ENCODE measurements around the gene PEF1. TPM values are rescaled to one million over a fixed set of nuclear protein-coding genes. Genes with fewer than 3 reads are reported as not detected.

The PEF1 gene
- total and polyA plus RNA-seq, 2 of the 8 experiments (the other 6 are each of a cell fraction or from before 2014, with no cell fraction given): 35.2 to 69.2 TPM

GRCh38 chr1:31615939-31616338 lies 28.7 kb downstream of the PEF1 start:
- Histone ChIP-seq H3K56ac (replicated peaks; ENCODE audit: insufficient read length, low read depth, low read length) (no peak overlapping the region), H4K8ac (ENCODE audit: extremely low read depth, insufficient read depth, low read length) (no peak overlapping the region), H2BK15ac (ENCODE audit: low read length) (no peak overlapping the region), H2BK120ac (replicated peaks; ENCODE audit: low read depth, low read length) (no peak overlapping the region), H3K23ac (ENCODE audit: insufficient read length) (no peak overlapping the region), H2AFZ (ENCODE audit: low read length) (no peak overlapping the region), H3K4me2 (ENCODE audit: insufficient read depth in 1 of 2, low read depth in 2 of 2, low read length in 2 of 2) (no peak overlapping the region), H2AK5ac (ENCODE audit: low read depth, low read length) (peak overlapping the region; percentile 45; the same call in 1 of the 2 replicates), H4K5ac (ENCODE audit: insufficient read length, low read depth, low read length) (no peak overlapping the region), H3K9ac (replicated peaks in 1 of 4; ENCODE audit: extremely low read depth in 1 of 4, low read depth in 3 of 4, low read length in 3 of 4) (no peak overlapping the region), H3K79me2 (ENCODE audit: control insufficient read depth in 1 of 2, insufficient read depth in 2 of 2, low read length in 2 of 2) (no peaks in the 10 kb centered on the region), H2BK12ac (ENCODE audit: low read depth, low read length) (0 out of 2 replicates have a peak overlapping the region, but pooled peaks have one; percentile 33), H3K36me3 (ENCODE audit: control insufficient read depth in 2 of 4, insufficient read depth in 4 of 4, low read length in 3 of 4) (no peaks in the 10 kb centered on the region), H3K4me1 (replicated peaks in 1 of 4; ENCODE audit: control insufficient read depth in 3 of 4, insufficient read depth in 4 of 4, low read length in 3 of 4) (peaks cover 2 to 11% (median 7%) of the 10 kb centered on the region in 4 experiments; a peak in 5 of 7 replicates), H3K9me3 (ENCODE audit: insufficient read depth in 2 of 2, low read depth in 1 of 2, low read length in 1 of 2) (no peaks in the 10 kb centered on the region), H3K27ac (ENCODE audit: low read depth, low read length) (no peak overlapping the region), H3K79me1 (ENCODE audit: low read depth, low read length) (no peaks in the 10 kb centered on the region), H3K27me3 (replicated peaks in 1 of 4; ENCODE audit: control insufficient read depth in 3 of 4, extremely low read depth in 1 of 4, insufficient read depth in 3 of 4, low read length in 3 of 4) (peaks cover 6 to 22% (median 16%) of the 10 kb centered on the region in 4 experiments), H4K91ac (replicated peaks; ENCODE audit: insufficient read length, low read length) (no peak overlapping the region), H3K4me3 (ENCODE audit: extremely low read depth in 1 of 4, insufficient read depth in 2 of 4, low read depth in 3 of 4, low read length in 4 of 4) (no peak overlapping the region), H3K14ac (ENCODE audit: insufficient read length) (no peak overlapping the region), H2BK20ac (ENCODE audit: low read length) (0 out of 2 replicates have a peak overlapping the region, but pooled peaks have one; percentile 11), H3K23me2 (ENCODE audit: low read depth, low read length) (peaks cover 8% of the 10 kb centered on the region; the same call in 1 of the 2 replicates), H2BK5ac (ENCODE audit: low read depth, low read length) (no peak overlapping the region), H3K18ac (ENCODE audit: extremely low read depth, low read length) (no peak overlapping the region), H3K4ac (replicated peaks; ENCODE audit: insufficient read length, low read depth, low read length) (no peak overlapping the region), H4K20me1 (replicated peaks in 1 of 2; ENCODE audit: control insufficient read depth in 1 of 2, insufficient read depth in 2 of 2, low read length in 2 of 2) (no peaks in the 10 kb centered on the region)
- TF ChIP-seq MAFK (IDR thresholded peaks at IDR 0.05; ENCODE audit: low read depth, low read length) (no peak), EP300 (IDR thresholded peaks at IDR 0.05; ENCODE audit: borderline replicate concordance in 1 of 2, low read depth in 2 of 2, low read length in 2 of 2) (no peak), FOSL1 (IDR thresholded peaks at IDR 0.05; ENCODE audit: insufficient read depth, low read depth, low read length) (no peak), POLR2AphosphoS5 (IDR thresholded peaks at IDR 0.05; ENCODE audit: low read depth, low read length) (no peak), HDAC6 (IDR thresholded peaks at IDR 0.05; ENCODE audit: low read depth, low read length) (no peak), BCL11A (IDR thresholded peaks at IDR 0.05; ENCODE audit: low read depth in 2 of 2, low read length in 2 of 2) (no peak), KDM5A (IDR thresholded peaks at IDR 0.05; ENCODE audit: low read length) (no peak), ASH2L (IDR thresholded peaks at IDR 0.05; ENCODE audit: low read length) (no peak), RNF2 (IDR thresholded peaks at IDR 0.05; ENCODE audit: borderline replicate concordance, low read depth, low read length, missing control alignments, poor library complexity, severe bottlenecking) (no peak), YY1 (IDR thresholded peaks at IDR 0.05; ENCODE audit: low read depth, low read length) (no peak), CHD2 (IDR thresholded peaks at IDR 0.05; ENCODE audit: low read length) (no peak)
- TF ChIP-seq, protein P1, sequence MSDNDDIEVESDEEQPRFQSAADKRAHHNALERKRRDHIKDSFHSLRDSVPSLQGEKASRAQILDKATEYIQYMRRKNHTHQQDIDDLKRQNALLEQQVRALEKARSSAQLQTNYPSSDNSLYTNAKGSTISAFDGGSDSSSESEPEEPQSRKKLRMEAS (IDR thresholded peaks at IDR 0.05): no peak
- TF ChIP-seq, protein P2, sequence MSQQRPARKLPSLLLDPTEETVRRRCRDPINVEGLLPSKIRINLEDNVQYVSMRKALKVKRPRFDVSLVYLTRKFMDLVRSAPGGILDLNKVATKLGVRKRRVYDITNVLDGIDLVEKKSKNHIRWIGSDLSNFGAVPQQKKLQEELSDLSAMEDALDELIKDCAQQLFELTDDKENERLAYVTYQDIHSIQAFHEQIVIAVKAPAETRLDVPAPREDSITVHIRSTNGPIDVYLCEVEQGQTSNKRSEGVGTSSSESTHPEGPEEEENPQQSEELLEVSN (IDR thresholded peaks at IDR 0.05): no peak
- no peak for FAIRE-seq
- POLR2A ChIA-PET (ENCODE audit: partially characterized antibody): no interaction called here
- WGBS, 2 experiments (ENCODE audit: extremely low coverage in 1 of 2, insufficient coverage in 1 of 2, insufficient read length in 1 of 2, insufficient replicate concordance in 2 of 2, low coverage in 1 of 2, low lambda C conversion rate in 2 of 2, missing lambda C conversion rate in 1 of 2): 59% methylated on average over 2 of the region's 2 CpGs; no CpG with 5 or more reads in 1 of the 2 experiments
- CTCF ChIA-PET (ENCODE audit: partially characterized antibody): interaction anchor here (1.1 to 2.2 kb wide), 6 partner anchors 10 to 69 kb away, joined by 3 to 7 read pairs (median 3); no protein-coding TSS in a partner anchor
- DNase-seq (ENCODE audit: low read depth in 1 of 2, low spot score in 2 of 2): no peak
